Trophoblast cell (in vitro differentiated cells and primary cell): Measurements from ENCODE around the gene RBL2.

ENCODE experiments used
- DNase-seq, 2 donors: peaks; one replicate each; pipeline ENCODE4 v3.0.0-alpha.2; 2016
- H2AFZ ChIP-seq: 2 replicates; pipeline ENCODE4 v1.6.1; 2013; ENCODE audit warnings: low read length, moderate library complexity, mild to moderate bottlenecking; ENCODE audit not compliant: insufficient read depth, poor library complexity
- H2AK5ac ChIP-seq: 2 replicates; pipeline ENCODE4 v1.6.1; 2013; ENCODE audit warnings: mild to moderate bottlenecking, low read length
- H2BK120ac ChIP-seq: 2 replicates; pipeline ENCODE4 v1.6.1; 2013; ENCODE audit warnings: low read length, mild to moderate bottlenecking, moderate library complexity; ENCODE audit not compliant: insufficient read depth, poor library complexity
- H2BK12ac ChIP-seq: 2 replicates; pipeline ENCODE4 v1.6.1; 2013; ENCODE audit warnings: mild to moderate bottlenecking, low read length, moderate library complexity
- H2BK5ac ChIP-seq: 2 replicates; pipeline ENCODE4 v1.6.1; 2013; ENCODE audit warnings: low read length, low read depth, moderate library complexity, mild to moderate bottlenecking; ENCODE audit not compliant: poor library complexity
- H3K14ac ChIP-seq: 2 replicates; pipeline ENCODE4 v1.6.1; 2013; ENCODE audit warnings: mild to moderate bottlenecking, low read length
- H3K18ac ChIP-seq: 2 replicates; pipeline ENCODE4 v1.6.1; 2013; ENCODE audit warnings: mild to moderate bottlenecking, low read length
- H3K23ac ChIP-seq: 2 replicates; pipeline ENCODE4 v1.6.1; 2013; ENCODE audit warnings: low read length
- H3K27ac ChIP-seq: 2 replicates; pipeline ENCODE4 v1.5.1; 2013; ENCODE audit warnings: low read depth, mild to moderate bottlenecking, inconsistent platforms, low read length, moderate library complexity
- H3K27me3 ChIP-seq: 2 replicates; pipeline ENCODE4 v1.6.1; 2013; ENCODE audit warnings: inconsistent platforms, mild to moderate bottlenecking, low read length, moderate library complexity; ENCODE audit not compliant: insufficient read depth
- H3K36me3 ChIP-seq, 2 experiments: 1 replicate in 1 of 2; 2 replicates in 1 of 2; pipeline ENCODE4 v1.6.1; 2013; ENCODE audit warnings: low read length in 2 of 2, mild to moderate bottlenecking in 2 of 2, moderate library complexity in 1 of 2; ENCODE audit not compliant: insufficient read depth in 2 of 2, control insufficient read depth in 1 of 2
- H3K4ac ChIP-seq: 2 replicates; pipeline ENCODE4 v1.6.1; 2013; ENCODE audit warnings: low read depth, mild to moderate bottlenecking, low read length, moderate library complexity
- H3K4me1 ChIP-seq, 2 experiments: 1 replicate in 1 of 2; 2 replicates in 1 of 2; pipeline ENCODE4 v1.6.1; 2013; ENCODE audit warnings: low read length in 2 of 2, mild to moderate bottlenecking in 2 of 2, moderate library complexity in 1 of 2; ENCODE audit not compliant: insufficient read depth in 2 of 2, control insufficient read depth in 1 of 2
- H3K4me2 ChIP-seq: 2 replicates; pipeline ENCODE4 v1.6.1; 2013; ENCODE audit warnings: inconsistent platforms, mild to moderate bottlenecking, low read length, moderate library complexity
- H3K4me3 ChIP-seq: 2 replicates; pipeline ENCODE4 v1.5.1; 2013; ENCODE audit warnings: mild to moderate bottlenecking, low read depth, low read length, inconsistent platforms
- H3K79me1 ChIP-seq: one replicate; pipeline ENCODE4 v1.6.1; 2013; ENCODE audit warnings: low read length
- H3K79me2 ChIP-seq: 2 replicates; pipeline ENCODE4 v1.6.1; 2013; ENCODE audit warnings: low read length, mild to moderate bottlenecking; ENCODE audit not compliant: control insufficient read depth, insufficient read depth, poor library complexity
- H3K9ac ChIP-seq: 2 replicates; pipeline ENCODE4 v1.6.1; 2013; ENCODE audit warnings: mild to moderate bottlenecking, low read length
- H3K9me3 ChIP-seq: 2 replicates; pipeline ENCODE4 v1.6.1; 2013; ENCODE audit warnings: low read depth, mild to moderate bottlenecking, control low read depth, inconsistent platforms, low read length; ENCODE audit not compliant: insufficient read depth
- H4K12ac ChIP-seq: 2 replicates; pipeline ENCODE4 v1.6.1; 2013; ENCODE audit warnings: low read depth, mild to moderate bottlenecking, low read length, moderate library complexity
- H4K8ac ChIP-seq: 2 replicates; pipeline ENCODE4 v1.6.1; 2013; ENCODE audit warnings: low read depth, mild to moderate bottlenecking, low read length, moderate library complexity
- H4K91ac ChIP-seq: one replicate; pipeline ENCODE4 v1.6.1; 2013; ENCODE audit warnings: low read depth, mild to moderate bottlenecking, low read length, moderate library complexity
- WGBS: extraction: QIAGEN DNeasy Blood & Tissue Kit; methylation state at CpG from one replicate; pipeline ENCODE4 v1.1.7; 2013; ENCODE audit warnings: missing lambda C conversion rate; ENCODE audit not compliant: insufficient read length, insufficient coverage; ENCODE audit errors: extremely low coverage; 5-methylcytosine and 5-hydroxymethylcytosine counted together

The RBL2 gene

GRCh38 chr16:53457670-53458069, 23.4 kb downstream of the RBL2 start:
- WGBS, result no CpG with 5 or more reads among the region's 2 CpGs
- no peak overlapping the region for H3K4me3 ChIP-seq
- no peak overlapping the region for H2AFZ ChIP-seq
- H3K18ac ChIP-seq, result no peak overlapping the region
- no peak for DNase-seq
- H3K4me2 ChIP-seq, result no peak overlapping the region
- no peak overlapping the region for H2BK120ac ChIP-seq
- H2AK5ac ChIP-seq, result no peak overlapping the region
- no peaks in the 10 kb centered on the region for H3K79me2 ChIP-seq
- no peak overlapping the region for H2BK12ac ChIP-seq
- H2BK5ac ChIP-seq, result no peak overlapping the region
- no peak overlapping the region for H3K14ac ChIP-seq
- no peaks in the 10 kb centered on the region for H3K4me1 ChIP-seq
- no peak overlapping the region for H3K27ac ChIP-seq
- H3K79me1 ChIP-seq, result no peaks in the 10 kb centered on the region
- no peak overlapping the region for H3K9ac ChIP-seq
- H3K4ac ChIP-seq, result no peak overlapping the region
- H3K36me3 ChIP-seq, result peaks cover 6 to 20% of the 10 kb centered on the region in 2 experiments
- H4K8ac ChIP-seq, result no peak overlapping the region
- H3K23ac ChIP-seq, result no peak overlapping the region
- no peaks in the 10 kb centered on the region for H3K9me3 ChIP-seq
- H4K12ac ChIP-seq, result no peak overlapping the region
- no peak overlapping the region for H4K91ac ChIP-seq
- H3K27me3 ChIP-seq, result no peaks in the 10 kb centered on the region

GRCh38 chr16:53458635-53459034, 24.4 kb downstream of the RBL2 start:
- H3K9ac ChIP-seq, result no peak overlapping the region
- no peaks in the 10 kb centered on the region for H3K79me2 ChIP-seq
- no peaks in the 10 kb centered on the region for H3K79me1 ChIP-seq
- H3K9me3 ChIP-seq, result no peaks in the 10 kb centered on the region
- H3K36me3 ChIP-seq, result peaks cover 14 to 19% of the 10 kb centered on the region in 2 experiments
- no peak overlapping the region for H2BK12ac ChIP-seq
- H2BK120ac ChIP-seq, result no peak overlapping the region
- H4K8ac ChIP-seq, result no peak overlapping the region
- H3K4ac ChIP-seq, result no peak overlapping the region
- H3K27ac ChIP-seq, result no peak overlapping the region
- no peaks in the 10 kb centered on the region for H3K4me1 ChIP-seq
- H3K23ac ChIP-seq, result no peak overlapping the region
- H2AFZ ChIP-seq, result no peak overlapping the region
- H3K18ac ChIP-seq, result no peak overlapping the region
- H4K12ac ChIP-seq, result no peak overlapping the region
- no peak overlapping the region for H4K91ac ChIP-seq
- H2BK5ac ChIP-seq, result no peak overlapping the region
- H3K4me3 ChIP-seq, result no peak overlapping the region
- H3K4me2 ChIP-seq, result no peak overlapping the region
- no peak overlapping the region for H2AK5ac ChIP-seq
- no peak for DNase-seq
- H3K27me3 ChIP-seq, result no peaks in the 10 kb centered on the region
- no CpG with 5 or more reads among the region's 8 CpGs for WGBS
- H3K14ac ChIP-seq, result no peak overlapping the region

DNA sequence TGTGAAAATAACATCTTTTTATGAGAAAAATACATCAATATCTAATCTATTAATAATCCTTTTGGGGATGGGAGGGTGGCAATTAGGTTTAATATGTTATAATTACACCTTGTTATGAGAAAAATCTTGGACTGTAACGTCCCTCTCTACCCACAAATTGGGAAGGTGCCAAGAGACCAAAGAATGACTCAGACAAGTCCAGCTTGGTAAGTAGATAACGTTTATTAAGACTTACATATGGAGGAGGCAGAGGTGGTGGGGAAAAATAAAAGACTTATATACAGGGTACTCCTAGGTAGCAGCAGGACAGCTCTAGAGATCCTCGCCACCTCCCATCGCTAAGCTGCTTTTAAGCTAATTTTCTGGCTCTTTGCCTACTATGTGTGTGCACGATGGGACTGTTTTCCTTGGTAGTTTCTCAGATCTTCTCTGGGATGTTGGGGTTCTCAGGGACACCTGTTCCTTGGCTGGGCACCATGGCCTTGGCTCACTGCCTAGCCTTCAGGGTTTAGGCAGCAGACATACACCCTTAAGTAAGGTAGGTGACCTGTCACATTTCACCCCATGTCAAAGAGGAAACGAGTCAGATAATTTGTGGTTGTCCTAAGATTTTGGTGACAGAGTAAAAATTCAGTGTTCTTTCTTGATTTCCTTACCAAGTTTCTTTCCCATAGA, 31.5 kb downstream of the RBL2 start:
- Histone ChIP-seq H3K79me1 (no peaks in the 10 kb centered on the region), H2BK12ac (no peak overlapping the region), H3K14ac (no peak overlapping the region), H4K12ac (no peak overlapping the region), H3K4me2 (no peak overlapping the region), H3K4ac (no peak overlapping the region), H3K27ac (no peak overlapping the region), H3K36me3 (peaks cover 18 to 29% of the 10 kb centered on the region in 2 experiments), H2AK5ac (no peak overlapping the region), H3K9me3 (no peaks in the 10 kb centered on the region), H4K8ac (no peak overlapping the region), H4K91ac (no peak overlapping the region), H3K4me1 (no peaks in the 10 kb centered on the region), H3K23ac (no peak overlapping the region), H3K4me3 (no peak overlapping the region), H2BK120ac (no peak overlapping the region), H3K27me3 (no peaks in the 10 kb centered on the region), H3K79me2 (no peaks in the 10 kb centered on the region), H3K18ac (no peak overlapping the region), H3K9ac (no peak overlapping the region), H2AFZ (no peak overlapping the region), H2BK5ac (no peak overlapping the region)
- no peak for DNase-seq
- no CpG with 5 or more reads among the region's 6 CpGs for WGBS

DNA sequence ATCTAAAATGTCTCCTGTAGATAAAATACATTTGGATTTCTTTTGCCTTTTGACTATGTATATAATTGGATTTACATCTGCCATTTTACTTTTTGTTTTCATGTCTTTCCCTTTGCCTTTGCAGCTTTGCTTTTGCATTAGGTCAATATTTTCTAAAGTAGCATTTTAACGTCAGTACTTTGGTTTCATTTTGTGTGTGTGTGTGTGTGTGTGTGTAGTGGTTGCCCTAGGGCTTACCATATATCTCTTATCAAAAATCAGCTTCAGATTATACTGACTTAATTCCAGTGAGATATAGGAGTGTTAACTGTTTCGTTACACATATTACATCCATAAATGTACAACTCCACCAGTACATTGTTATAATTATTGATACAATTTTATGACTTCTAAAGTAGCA, 42.6 kb downstream of the RBL2 start:
- Histone ChIP-seq H3K9ac (no peak overlapping the region), H2AFZ (no peak overlapping the region), H3K4ac (no peak overlapping the region), H3K4me1 (no peaks in the 10 kb centered on the region), H3K18ac (no peak overlapping the region), H2BK12ac (no peak overlapping the region), H4K12ac (no peak overlapping the region), H3K23ac (no peak overlapping the region), H3K4me3 (no peak overlapping the region), H2BK120ac (no peak overlapping the region), H2BK5ac (no peak overlapping the region), H3K36me3 (peaks cover 13 to 23% of the 10 kb centered on the region in 2 experiments), H3K79me2 (no peaks in the 10 kb centered on the region), H3K4me2 (no peak overlapping the region), H3K27me3 (no peaks in the 10 kb centered on the region), H3K9me3 (no peaks in the 10 kb centered on the region), H3K27ac (no peak overlapping the region), H2AK5ac (no peak overlapping the region), H3K14ac (no peak overlapping the region), H4K8ac (no peak overlapping the region), H3K79me1 (no peaks in the 10 kb centered on the region), H4K91ac (no peak overlapping the region)
- WGBS, result no CpG with 5 or more reads among the region's 2 CpGs
- DNase-seq, result no peak
